ENCODE measurements around the gene TOM1L2.

The TOM1L2 gene

DNA sequence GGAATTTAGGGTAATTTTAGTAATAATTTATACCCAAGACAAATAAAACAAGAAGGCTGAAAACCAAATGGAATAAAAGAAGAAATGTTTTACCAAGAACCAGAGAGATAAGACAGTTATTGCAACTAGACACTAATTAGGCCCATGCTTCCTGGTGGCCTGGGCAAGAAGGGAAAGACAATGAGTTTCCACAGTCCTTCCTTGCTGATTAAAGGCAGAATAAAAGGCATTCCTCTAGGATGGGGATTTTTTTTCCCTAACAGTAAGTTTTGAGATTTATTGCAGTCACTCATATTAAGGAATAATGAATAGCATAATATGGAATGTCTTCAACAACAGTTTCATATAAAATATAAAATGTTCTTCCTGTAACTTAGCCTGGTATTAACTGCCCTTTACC lies 41.5 kb downstream of the TOM1L2 start:
- no peak overlapping the region for H3K27ac ChIP-seq (ENCODE audit: low read length)
- TF ChIP-seq, protein P1, sequence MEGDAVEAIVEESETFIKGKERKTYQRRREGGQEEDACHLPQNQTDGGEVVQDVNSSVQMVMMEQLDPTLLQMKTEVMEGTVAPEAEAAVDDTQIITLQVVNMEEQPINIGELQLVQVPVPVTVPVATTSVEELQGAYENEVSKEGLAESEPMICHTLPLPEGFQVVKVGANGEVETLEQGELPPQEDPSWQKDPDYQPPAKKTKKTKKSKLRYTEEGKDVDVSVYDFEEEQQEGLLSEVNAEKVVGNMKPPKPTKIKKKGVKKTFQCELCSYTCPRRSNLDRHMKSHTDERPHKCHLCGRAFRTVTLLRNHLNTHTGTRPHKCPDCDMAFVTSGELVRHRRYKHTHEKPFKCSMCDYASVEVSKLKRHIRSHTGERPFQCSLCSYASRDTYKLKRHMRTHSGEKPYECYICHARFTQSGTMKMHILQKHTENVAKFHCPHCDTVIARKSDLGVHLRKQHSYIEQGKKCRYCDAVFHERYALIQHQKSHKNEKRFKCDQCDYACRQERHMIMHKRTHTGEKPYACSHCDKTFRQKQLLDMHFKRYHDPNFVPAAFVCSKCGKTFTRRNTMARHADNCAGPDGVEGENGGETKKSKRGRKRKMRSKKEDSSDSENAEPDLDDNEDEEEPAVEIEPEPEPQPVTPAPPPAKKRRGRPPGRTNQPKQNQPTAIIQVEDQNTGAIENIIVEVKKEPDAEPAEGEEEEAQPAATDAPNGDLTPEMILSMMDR (IDR thresholded peaks at IDR 0.05; ENCODE audit: low read length) = no peak
- TF ChIP-seq EZH2 (optimal IDR thresholded peaks at IDR 0.05; ENCODE audit: low read depth, low read length) (no peak), EZH2phosphoT487 (IDR thresholded peaks at IDR 0.05; ENCODE audit: low read length) (no peak)
- H3K79me2 ChIP-seq (ENCODE audit: low read length) = no peaks in the 10 kb centered on the region; the same call in 1 of the 2 replicates

DNA sequence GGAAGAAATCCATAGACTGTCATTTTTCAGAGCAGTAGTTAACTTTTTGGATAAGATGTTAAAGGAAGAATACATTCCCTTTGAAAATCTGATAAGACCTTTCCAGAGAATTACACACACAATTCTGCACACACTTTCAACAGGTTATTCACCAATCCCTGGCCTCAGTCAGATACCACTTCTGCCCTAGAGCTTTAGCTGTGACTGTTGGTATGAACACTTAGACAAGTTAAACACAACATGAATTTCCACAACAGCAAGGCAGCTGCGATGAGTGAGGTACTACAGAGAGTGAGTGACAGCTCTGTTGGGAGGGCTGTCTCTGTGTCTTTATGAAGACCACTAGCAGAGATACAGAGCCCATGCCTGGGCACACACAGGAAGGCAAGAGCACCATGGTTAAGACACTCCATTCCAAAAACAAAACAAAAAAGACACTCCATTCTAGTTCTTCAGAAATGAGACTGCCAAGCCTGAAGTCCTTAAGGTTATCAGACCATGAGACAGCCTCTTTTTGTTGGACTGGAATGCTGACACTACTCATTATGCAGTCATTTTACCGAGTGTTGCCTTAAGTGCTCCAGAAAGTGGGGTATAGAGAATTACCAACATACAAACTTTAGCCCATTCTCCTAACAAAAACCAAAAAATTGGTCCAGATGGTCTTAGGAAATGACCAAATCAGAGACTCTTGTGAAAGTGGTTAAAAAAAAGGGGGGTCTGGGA lies 42.4 kb downstream of the TOM1L2 start:
- no peak overlapping the region for H3K9ac ChIP-seq (ENCODE audit: low read length)
- H3K9me3 ChIP-seq (replicated peaks; ENCODE audit: insufficient read depth, low read length) = no peaks in the 10 kb centered on the region; the same call in 1 of the 2 replicates
- no peaks in the 10 kb centered on the region; the same call in 1 of the 2 replicates for H3K79me2 ChIP-seq (ENCODE audit: low read length)
- no peak for TF ChIP-seq EZH2 (optimal IDR thresholded peaks at IDR 0.05; ENCODE audit: low read depth, low read length)
- TF ChIP-seq, protein P1 (IDR thresholded peaks at IDR 0.05; ENCODE audit: low read length) = no peak
- no peak for TF ChIP-seq EZH2phosphoT487 (IDR thresholded peaks at IDR 0.05; ENCODE audit: low read length)
- 0 out of 2 replicates have a peak, but pooled peaks cover 6% of the 10 kb centered on the region for H4K20me1 ChIP-seq (ENCODE audit: insufficient read depth, low read length)
- no peaks in the 10 kb centered on the region for H3K27me3 ChIP-seq (replicated peaks; ENCODE audit: insufficient read depth, low read length)
- H3K4me3 ChIP-seq (ENCODE audit: low read length) = no peak overlapping the region
- no peak for DNase-seq
- no peak overlapping the region for H2AFZ ChIP-seq (ENCODE audit: low read length)
- H3K27ac ChIP-seq (ENCODE audit: low read length) = no peak overlapping the region
- peaks cover 7% of the 10 kb centered on the region; the same call in 1 of the 2 replicates for H3K4me1 ChIP-seq (ENCODE audit: low read length)
- no peaks in the 10 kb centered on the region for H3K9me2 ChIP-seq (replicated peaks; ENCODE audit: insufficient read depth, low read length)
- no peak overlapping the region for H3K4me2 ChIP-seq (ENCODE audit: low read depth, low read length)
- H3F3A ChIP-seq (ENCODE audit: insufficient read depth, low read length) = no peaks in the 10 kb centered on the region; the same call in 1 of the 2 replicates
- no peaks in the 10 kb centered on the region for H3K36me3 ChIP-seq (replicated peaks; ENCODE audit: insufficient read depth, low read length)

More for the DNA sequence above, 41.5 kb downstream of the TOM1L2 start:
- no peak overlapping the region for H2AFZ ChIP-seq (ENCODE audit: low read length)
- H3K4me2 ChIP-seq (ENCODE audit: low read depth, low read length) = no peak overlapping the region
- H3K4me3 ChIP-seq (ENCODE audit: low read length) = no peak overlapping the region
- H3K9me3 ChIP-seq (replicated peaks; ENCODE audit: insufficient read depth, low read length) = no peaks in the 10 kb centered on the region
- no peak overlapping the region for H3K9ac ChIP-seq (ENCODE audit: low read length)
- H3K36me3 ChIP-seq (replicated peaks; ENCODE audit: insufficient read depth, low read length) = no peaks in the 10 kb centered on the region
- H3K9me2 ChIP-seq (replicated peaks; ENCODE audit: insufficient read depth, low read length) = no peaks in the 10 kb centered on the region
- H3K27me3 ChIP-seq (replicated peaks; ENCODE audit: insufficient read depth, low read length) = no peaks in the 10 kb centered on the region
- H3K4me1 ChIP-seq (ENCODE audit: low read length) = peaks cover 7% of the 10 kb centered on the region; the same call in 1 of the 2 replicates
- no peak for DNase-seq
- H4K20me1 ChIP-seq (ENCODE audit: insufficient read depth, low read length) = 0 out of 2 replicates have a peak, but pooled peaks cover 6% of the 10 kb centered on the region
- no peaks in the 10 kb centered on the region; the same call in 1 of the 2 replicates for H3F3A ChIP-seq (ENCODE audit: insufficient read depth, low read length)

DNA sequence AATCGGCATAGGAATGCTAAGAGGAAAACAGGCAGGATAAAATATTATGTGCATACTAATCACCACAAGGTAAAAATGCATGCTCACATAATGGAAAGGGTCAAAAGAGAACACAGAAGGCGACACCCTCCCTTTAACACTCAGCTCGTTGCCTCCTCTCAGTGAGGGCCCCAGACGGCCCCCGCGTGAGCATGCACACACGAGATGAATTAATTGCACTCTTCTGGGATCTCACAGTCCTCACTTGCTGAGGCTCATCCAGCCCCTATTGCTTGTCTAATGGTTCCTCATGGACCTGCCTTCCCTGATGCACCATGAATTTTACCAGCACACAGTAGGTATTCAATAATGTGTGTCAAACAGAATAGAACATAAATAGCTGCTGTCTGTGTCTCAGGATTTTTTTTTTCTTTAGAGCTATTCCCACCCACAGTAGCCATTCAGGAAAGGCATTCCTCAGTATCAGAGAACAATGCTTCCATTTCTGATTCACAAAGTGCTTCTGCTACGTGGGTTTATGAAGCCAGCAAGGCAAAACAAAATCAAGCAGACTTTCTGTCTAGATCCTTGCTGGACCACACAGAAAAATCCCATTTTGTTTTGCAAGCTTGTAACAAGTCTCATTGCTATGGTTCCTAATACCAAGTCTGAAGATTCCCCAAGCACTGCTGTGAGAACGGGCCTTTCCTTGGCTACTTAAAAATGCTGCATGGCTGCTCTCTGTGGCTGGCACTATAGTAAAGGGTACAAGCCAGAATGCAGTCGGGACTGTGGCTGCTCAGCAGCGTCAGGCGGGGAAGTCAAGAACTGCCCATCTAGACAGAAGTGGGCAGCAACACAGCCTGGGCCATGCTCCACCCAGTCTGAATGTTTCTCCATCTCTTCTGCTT lies 43.6 kb downstream of the TOM1L2 start:
- H4K20me1 ChIP-seq (ENCODE audit: insufficient read depth, low read length) = 0 out of 2 replicates have a peak, but pooled peaks cover 6% of the 10 kb centered on the region
- no peaks in the 10 kb centered on the region for H3K9me2 ChIP-seq (replicated peaks; ENCODE audit: insufficient read depth, low read length)
- DNase-seq = no peak
- H3K79me2 ChIP-seq (ENCODE audit: low read length) = no peaks in the 10 kb centered on the region
- no peak overlapping the region for H3K9ac ChIP-seq (ENCODE audit: low read length)
- TF ChIP-seq, protein P1 (IDR thresholded peaks at IDR 0.05; ENCODE audit: low read length) = no peak
- no peak for TF ChIP-seq EZH2 (optimal IDR thresholded peaks at IDR 0.05; ENCODE audit: low read depth, low read length)
- no peak for TF ChIP-seq EZH2phosphoT487 (IDR thresholded peaks at IDR 0.05; ENCODE audit: low read length)
- H3K36me3 ChIP-seq (replicated peaks; ENCODE audit: insufficient read depth, low read length) = no peaks in the 10 kb centered on the region
- H3K27me3 ChIP-seq (replicated peaks; ENCODE audit: insufficient read depth, low read length) = no peaks in the 10 kb centered on the region
- H3K27ac ChIP-seq (ENCODE audit: low read length) = no peak overlapping the region
- H3F3A ChIP-seq (ENCODE audit: insufficient read depth, low read length) = no peaks in the 10 kb centered on the region; the same call in 1 of the 2 replicates
- no peak overlapping the region for H3K4me3 ChIP-seq (ENCODE audit: low read length)
- H3K4me2 ChIP-seq (ENCODE audit: low read depth, low read length) = no peak overlapping the region
- H3K9me3 ChIP-seq (replicated peaks; ENCODE audit: insufficient read depth, low read length) = no peaks in the 10 kb centered on the region; the same call in 1 of the 2 replicates
- H2AFZ ChIP-seq (ENCODE audit: low read length) = no peak overlapping the region
- H3K4me1 ChIP-seq (ENCODE audit: low read length) = peaks cover 7% of the 10 kb centered on the region; the same call in 1 of the 2 replicates

Data from MM.1S (cell line).